ENCODE results near the gene LGI4.
"Not testable (repeated sequence)": the region's sequence is repeated elsewhere in the genome, so short reads cannot be mapped to it uniquely, and the experiment has no call there.

The LGI4 gene

GRCh38 chr19:35110974-35111373, 23.9 kb downstream of the LGI4 start:
- no peak for DNase-seq
- intact Hi-C loops (cut with DNase I), result no loop called here

GRCh38 chr19:35109395-35110112, 25.3 kb downstream of the LGI4 start:
- intact Hi-C loops (cut with DNase I), result no loop called here
- DNase-seq, result peak in 5 of 10 donors; percentile 47 to 93 (median 63)

- intact Hi-C loops (cut with DNase I), result no loop called here
- DNase-seq, result no peak
Measured at GRCh38 chr19:35108730-35109129, 26.1 kb downstream of the LGI4 start.

DNA sequence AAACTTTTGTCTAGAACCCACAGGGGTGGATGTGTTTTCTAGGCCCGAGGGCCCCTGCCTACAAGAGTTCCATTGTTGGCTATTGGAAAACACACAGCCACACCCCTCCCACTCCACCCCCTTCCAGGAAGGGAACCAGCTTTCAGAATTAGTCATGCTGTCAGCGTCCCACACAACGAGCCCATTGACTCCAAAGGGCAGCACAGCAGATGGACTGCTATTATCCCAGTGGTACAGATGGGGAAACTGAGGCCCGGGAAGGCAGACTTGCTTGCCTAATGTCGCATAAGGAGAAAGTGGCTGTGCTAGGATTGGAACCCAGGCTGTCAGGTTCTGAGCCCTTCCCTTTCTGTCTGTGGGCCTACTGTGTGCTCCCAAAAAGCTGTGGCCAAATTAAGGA, 27.3 kb downstream of the LGI4 start:
- intact Hi-C loops (cut with DNase I), result no loop called here
- DNase-seq, result peak; percentile 63 to 97 (median 86)

DNA sequence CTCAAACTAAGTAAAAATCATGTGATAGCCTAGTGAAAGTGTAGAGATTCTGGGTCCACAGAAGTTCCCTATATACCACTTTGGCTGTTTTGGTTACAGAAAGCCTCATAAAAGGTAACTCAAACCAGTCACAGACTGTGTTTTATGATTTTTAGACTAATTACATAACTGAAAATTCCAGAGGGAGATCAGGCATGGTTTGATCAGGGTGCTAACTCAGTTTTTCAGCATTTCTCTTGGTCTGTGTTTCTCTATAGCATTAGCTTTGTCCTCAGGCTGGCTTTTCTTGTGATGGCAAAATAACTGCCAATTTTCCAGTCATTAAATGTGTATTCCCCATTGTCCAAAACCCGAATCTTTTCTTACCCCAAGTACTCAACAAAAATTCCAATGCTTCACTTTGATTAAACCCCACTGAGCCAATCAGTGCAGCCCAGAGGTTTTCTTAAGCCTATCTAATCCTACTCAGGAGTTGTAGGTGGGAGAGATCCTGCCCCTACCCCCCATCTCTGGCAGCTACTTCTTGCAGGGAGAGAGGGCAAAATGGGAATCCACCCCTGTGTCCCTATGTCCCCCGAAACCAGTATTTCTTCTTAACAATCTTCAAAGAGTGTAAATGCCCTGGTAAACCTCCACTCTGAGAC, 27.8 kb downstream of the LGI4 start:
- no peak for DNase-seq
- intact Hi-C loops (cut with DNase I), result no loop called here

DNA sequence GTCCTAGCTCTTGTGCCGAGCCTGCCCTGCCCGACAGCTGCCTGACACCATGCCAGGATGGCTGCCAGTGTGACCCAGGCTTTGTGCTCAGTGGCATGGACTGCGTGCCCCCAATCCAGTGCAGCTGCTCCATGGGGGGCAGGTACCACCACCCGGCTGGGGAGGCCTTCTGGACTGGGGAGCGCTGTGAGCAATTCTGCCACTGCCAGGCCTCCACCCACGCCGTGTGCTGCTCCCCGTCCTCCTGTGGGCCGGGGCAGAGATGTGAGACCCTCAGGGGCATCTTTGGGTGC, 28.6 kb downstream of the LGI4 start:
- peak; percentile 71 to 98 (median 84) for DNase-seq
- intact Hi-C loops (cut with DNase I), result no loop called here

- intact Hi-C loops (cut with DNase I), result no loop called here
- DNase-seq, result peak in 1 of 10 donors; percentile 85
Measured at GRCh38 chr19:35105411-35106290, 29.2 kb downstream of the LGI4 start.

GRCh38 chr19:35105047-35105410, 29.8 kb downstream of the LGI4 start:
- intact Hi-C loops (cut with DNase I), result no loop called here

DNA sequence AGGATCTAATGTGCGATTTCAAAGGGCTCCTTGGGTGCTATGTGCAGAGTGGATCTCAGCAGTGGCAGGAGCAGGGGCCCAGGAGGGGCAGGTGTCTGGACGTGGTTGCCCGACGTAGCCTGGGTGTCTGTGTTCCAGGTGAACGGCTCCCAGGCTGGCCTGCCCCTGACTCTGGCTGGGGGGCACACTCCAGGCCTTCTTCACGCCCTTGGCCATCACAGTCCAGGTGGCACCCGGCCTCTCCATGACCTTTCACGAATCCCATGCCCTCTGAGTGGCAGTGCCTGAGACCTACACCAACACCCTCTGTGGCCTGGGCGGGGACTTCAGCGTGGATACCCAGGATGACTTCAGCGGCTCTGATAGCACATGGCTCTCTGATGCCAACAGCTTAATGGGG, 30.5 kb downstream of the LGI4 start:
- DNase-seq, result no peak
- intact Hi-C loops (cut with DNase I), result no loop called here

More at GRCh38 chr19:35105047-35105410, 29.8 kb downstream of the LGI4 start:
- no peak for DNase-seq

DNA sequence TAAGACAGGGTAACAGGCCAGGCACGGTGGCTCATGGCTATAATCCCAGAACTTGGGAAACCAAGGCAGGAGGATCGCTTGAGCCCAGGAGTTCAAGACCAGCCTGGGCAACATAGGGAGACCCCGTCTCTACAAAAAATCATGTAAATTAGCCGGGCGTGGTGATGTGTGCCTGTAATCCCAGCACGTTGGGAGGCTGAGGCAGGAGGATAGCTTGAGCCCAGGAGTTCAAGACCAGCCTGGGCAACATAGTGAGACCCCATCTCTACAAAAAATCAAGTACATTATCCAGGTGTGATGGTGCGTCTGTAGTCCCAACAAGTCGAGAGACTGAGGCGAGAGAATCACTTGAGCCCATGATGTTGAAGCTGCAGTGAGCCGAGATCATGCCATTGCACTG, 31.2 kb downstream of the LGI4 start:
- DNase-seq; intact Hi-C loops (cut with DNase I): not testable (repeated sequence)

- intact Hi-C loops (cut with DNase I); DNase-seq: not testable (repeated sequence)
Measured at GRCh38 chr19:35101949-35102348, 32.9 kb downstream of the LGI4 start.

DNA sequence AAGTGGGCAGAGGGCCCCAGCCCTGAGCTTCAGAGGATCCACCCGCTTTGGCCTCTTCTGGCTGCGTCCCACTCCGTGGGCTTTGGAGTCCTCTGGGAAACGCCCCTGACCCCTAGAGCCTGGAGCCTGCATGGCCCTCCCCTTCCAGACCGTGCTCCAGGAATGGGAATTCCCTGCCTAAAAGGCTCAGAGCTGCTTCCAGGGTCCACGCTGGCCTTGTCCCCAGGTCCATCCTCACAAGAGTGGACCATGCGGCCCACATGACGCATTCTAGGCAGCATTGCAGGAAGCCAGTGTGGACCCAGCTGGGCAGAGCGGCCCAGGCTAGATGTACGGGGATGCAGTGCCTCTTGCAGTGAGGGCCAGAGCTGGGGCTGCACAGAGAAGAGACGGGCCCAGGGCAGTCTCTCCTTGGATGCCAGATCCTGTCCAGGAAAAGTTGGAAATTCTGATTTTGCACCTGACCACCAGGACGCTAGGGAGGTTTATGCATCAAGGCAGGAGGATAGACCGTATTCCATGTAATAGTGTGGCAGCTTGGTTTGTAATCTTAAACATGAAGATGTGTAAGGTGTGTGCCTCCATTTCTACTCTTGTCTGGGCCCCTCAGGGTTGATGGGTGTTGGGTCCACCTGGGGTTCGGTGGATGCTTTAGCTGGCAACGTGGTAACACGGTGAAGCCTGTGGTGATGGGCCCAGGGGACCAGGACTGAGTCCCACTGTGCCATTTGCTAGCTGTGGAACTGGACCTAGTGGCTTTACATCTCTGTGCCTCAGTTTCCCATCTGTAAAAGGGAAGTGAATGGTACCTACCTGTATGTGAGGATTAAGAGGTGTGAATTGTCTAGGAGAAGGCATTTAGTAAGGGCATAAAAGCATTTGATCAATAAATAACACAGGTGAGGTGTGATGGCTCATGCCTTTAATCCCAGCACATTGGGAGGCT, 34.0 kb downstream of the LGI4 start:
- no peak for DNase-seq

DNA sequence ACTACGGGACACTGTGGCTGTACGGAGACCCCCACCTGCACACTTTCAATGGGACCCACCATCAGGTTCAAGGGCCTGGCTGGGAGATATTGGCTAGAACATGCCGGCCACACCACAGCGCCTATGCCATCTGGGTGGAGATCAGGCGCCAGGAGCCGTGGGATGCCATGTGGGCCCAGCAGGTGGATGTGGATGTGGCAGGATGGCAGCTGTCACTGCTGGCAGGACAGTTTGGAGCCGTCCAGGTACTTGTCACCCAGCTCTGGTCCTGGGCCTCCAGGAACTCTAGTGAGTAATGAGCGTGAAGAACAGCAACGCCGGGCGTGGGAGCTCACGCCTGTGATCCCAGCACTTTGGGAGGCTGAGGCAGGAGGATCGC, 35.0 kb downstream of the LGI4 start:
- intact Hi-C loops (cut with DNase I), result loop anchor here (10.0 kb wide), 1 partner anchor 55 kb away; the partner anchor contains the start of gene HPN
- DNase-seq, result no peak

More for the DNA sequence above, 34.0 kb downstream of the LGI4 start:
- intact Hi-C loops (cut with DNase I), result no loop called here

GRCh38 chr19:35099155-35099896, 35.5 kb downstream of the LGI4 start:
- intact Hi-C loops (cut with DNase I), result loop anchor here (10.0 kb wide), 1 partner anchor 55 kb away; the partner anchor contains the start of gene HPN

DNA sequence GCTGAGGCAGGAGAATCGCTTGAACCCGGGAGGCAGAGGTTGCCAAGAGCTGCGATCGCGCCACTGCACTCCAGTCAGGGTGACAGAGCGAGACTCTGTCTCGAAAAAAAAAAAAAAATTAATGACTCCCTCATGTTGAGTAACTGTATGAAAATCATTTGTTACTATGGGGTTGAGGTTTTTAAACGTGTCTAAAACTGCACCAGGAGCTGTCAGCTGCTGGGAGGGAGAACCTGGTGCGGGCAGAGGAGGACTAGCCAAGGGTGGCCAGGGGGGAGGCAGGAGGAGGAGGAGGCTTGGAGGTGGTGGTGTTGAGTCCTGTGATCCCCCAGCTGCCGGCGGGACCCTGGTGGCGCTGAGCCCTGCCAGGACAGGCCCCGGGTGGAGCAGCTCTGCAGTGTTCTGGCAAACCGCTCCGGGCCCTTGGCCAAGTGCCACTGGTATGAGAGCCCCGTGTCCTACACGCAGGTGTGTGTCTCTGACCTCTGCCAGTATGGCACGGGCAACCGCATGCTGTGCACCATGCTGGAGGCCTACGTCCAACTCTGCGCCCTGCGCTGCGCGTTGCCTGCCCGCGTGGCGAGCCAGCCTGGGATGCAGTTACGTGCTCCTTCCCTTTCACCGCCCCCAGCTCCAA, 36.3 kb downstream of the LGI4 start:
- intact Hi-C loops (cut with DNase I), result loop anchor here (10.0 kb wide), 1 partner anchor 54 kb away; the partner anchor contains the start of gene HPN
- peak in 1 of 10 donors; percentile 84 for DNase-seq

More at GRCh38 chr19:35099155-35099896, 35.5 kb downstream of the LGI4 start:
- DNase-seq, result no peak

- DNase-seq, result no peak
- intact Hi-C loops (cut with DNase I), result loop anchor here (10.0 kb wide), 1 partner anchor 51 kb away; the partner anchor contains the start of gene HPN
Measured at GRCh38 chr19:35095667-35096368, 39.0 kb downstream of the LGI4 start.

DNA sequence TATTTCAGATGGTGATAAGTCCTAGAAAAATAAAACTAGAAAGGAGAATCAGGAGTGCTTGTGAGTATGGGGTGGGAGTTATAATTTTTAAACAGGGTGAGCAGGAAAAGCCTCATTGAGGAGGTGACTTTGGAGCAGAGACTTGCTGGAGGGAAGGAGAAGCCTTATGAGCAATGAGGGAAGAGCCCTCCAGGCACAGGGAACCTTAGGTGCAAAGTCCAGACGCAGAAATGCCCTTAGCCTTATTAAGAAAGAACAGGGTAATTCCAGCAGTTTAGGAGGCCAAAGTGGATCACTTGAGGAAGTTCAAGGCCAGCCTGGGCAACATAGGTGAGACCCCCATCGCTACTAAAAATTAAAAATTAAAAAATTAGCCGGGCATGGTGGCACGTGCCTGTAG, 40.2 kb downstream of the LGI4 start:
- no peak for DNase-seq
- intact Hi-C loops (cut with DNase I), result loop anchor here (10.0 kb wide), 1 partner anchor 50 kb away; the partner anchor contains the start of gene HPN
